ENCODE data around the gene PKD1L1.

GRCh38 chr7:47787249-47788069 is 160.8 kb downstream of the PKD1L1 start:
- TF ChIP-seq CTCF (IDR thresholded peaks at IDR 0.05) (no peak), POLR2A (IDR thresholded peaks at IDR 0.05) (no peak)

Data from heart left ventricle (tissue), 13 donors.